Prostate gland (tissue), 2 donors: Measurements from ENCODE around the gene JPH3.

Experiments
- POLR2A ChIP-seq: fragments of 450-650 bp; IDR thresholded peaks from one replicate; pipeline ENCODE4 v1.6.1; 2016; ENCODE audit warnings: antibody characterized with exemption, mild to moderate bottlenecking
- POLR2AphosphoS5 ChIP-seq: sonication (generic); formaldehyde crosslinking; IDR thresholded peaks from one replicate; pipeline ENCODE4 v1.6.1; 2017; ENCODE audit warnings: antibody characterized with exemption
- TF ChIP-seq, protein P1 (sequence below), 4 experiments: fragments of 200-600 bp in 2 of 4; fragments of 450-650 bp in 2 of 4; sonication (generic) in 2 of 4; IDR thresholded peaks; 1 replicate in 3 of 4; 2 replicates in 1 of 4; pipeline ENCODE4 v1.5.1; 2016 to 2019; ENCODE audit warnings: antibody characterized with exemption in 4 of 4, mild to moderate bottlenecking in 2 of 4, moderate library complexity in 2 of 4

DNA sequence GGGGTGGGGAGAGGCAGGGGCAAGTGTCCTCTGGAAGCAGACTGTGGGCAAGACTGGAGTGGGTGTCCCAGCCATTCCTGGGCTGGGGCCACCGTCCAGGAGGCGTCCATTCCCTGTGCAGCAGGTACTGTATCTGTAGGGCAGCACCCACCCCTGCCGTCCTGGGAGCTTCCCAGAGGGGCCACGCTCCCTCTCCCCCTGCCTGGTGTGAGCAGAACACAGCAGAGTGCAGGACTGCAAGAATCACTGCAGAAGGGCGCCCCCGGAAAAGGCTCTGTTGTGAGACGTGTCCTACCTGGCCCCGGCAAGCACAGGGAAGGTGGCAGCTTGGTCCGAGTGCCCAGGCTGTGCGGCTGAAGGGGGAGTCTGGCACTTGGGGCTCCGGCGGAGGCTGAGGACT lies 93.2 kb downstream of the JPH3 start:
- TF ChIP-seq, protein P1, sequence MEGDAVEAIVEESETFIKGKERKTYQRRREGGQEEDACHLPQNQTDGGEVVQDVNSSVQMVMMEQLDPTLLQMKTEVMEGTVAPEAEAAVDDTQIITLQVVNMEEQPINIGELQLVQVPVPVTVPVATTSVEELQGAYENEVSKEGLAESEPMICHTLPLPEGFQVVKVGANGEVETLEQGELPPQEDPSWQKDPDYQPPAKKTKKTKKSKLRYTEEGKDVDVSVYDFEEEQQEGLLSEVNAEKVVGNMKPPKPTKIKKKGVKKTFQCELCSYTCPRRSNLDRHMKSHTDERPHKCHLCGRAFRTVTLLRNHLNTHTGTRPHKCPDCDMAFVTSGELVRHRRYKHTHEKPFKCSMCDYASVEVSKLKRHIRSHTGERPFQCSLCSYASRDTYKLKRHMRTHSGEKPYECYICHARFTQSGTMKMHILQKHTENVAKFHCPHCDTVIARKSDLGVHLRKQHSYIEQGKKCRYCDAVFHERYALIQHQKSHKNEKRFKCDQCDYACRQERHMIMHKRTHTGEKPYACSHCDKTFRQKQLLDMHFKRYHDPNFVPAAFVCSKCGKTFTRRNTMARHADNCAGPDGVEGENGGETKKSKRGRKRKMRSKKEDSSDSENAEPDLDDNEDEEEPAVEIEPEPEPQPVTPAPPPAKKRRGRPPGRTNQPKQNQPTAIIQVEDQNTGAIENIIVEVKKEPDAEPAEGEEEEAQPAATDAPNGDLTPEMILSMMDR (IDR thresholded peaks at IDR 0.05) = no peak
- TF ChIP-seq POLR2A (no peak), POLR2AphosphoS5 (no peak)
